Central memory CD8-positive, alpha-beta T cell (primary cell): ENCODE results near the gene SPATA13.
A peak's percentile ranks its signal among the peaks of the same experiment; 100 is the strongest.
"Not testable (repeated sequence)": the region's sequence is repeated elsewhere in the genome, so short reads cannot be mapped to it uniquely, and the experiment has no call there.

Source experiments
- ATAC-seq: fragments of 150-1000 bp; cut with Tn5 transposase; replicated peaks from 2 replicates; pipeline ENCODE4 v1.10.0; 2022; ENCODE audit warnings: mild to moderate bottlenecking, moderate FRiP score, moderate number of reproducible peaks; ENCODE audit not compliant: poor library complexity, severe bottlenecking; ENCODE audit errors: extremely low read depth
- DNase-seq, 2 donors: peaks; one replicate each; pipeline ENCODE4 v3.0.0; 2021; ENCODE audit warnings: low spot score in 2 of 2
- H3K27ac Mint-ChIP-seq: one replicate; pipeline ENCODE4 v1.8.0; 2022; ENCODE audit warnings: low read depth, mild to moderate bottlenecking, moderate library complexity, mixed read lengths
- H3K27me3 Mint-ChIP-seq: one replicate; pipeline ENCODE4 v1.8.0; 2022; ENCODE audit warnings: mixed read lengths
- H3K36me3 Mint-ChIP-seq: one replicate; pipeline ENCODE4 v1.8.0; 2022; ENCODE audit warnings: mild to moderate bottlenecking, moderate library complexity, mixed read lengths; ENCODE audit not compliant: insufficient read depth
- H3K4me1 Mint-ChIP-seq: one replicate; pipeline ENCODE4 v1.8.0; 2022; ENCODE audit warnings: mixed read lengths
- H3K4me3 Mint-ChIP-seq: one replicate; pipeline ENCODE4 v1.8.0; 2022; ENCODE audit warnings: mild to moderate bottlenecking, moderate library complexity, mixed read lengths
- H3K9me3 Mint-ChIP-seq: one replicate; pipeline ENCODE4 v1.8.0; 2022; ENCODE audit warnings: mixed read lengths

Gene SPATA13

GRCh38 chr13:24194447-24194846 is 33.9 kb downstream of the SPATA13 start:
- Mint-ChIP-seq H3K36me3 (no peaks in the 10 kb centered on the region), H3K4me3 (no peak overlapping the region), H3K9me3 (no peaks in the 10 kb centered on the region), H3K27ac (no peak overlapping the region), H3K4me1 (no peaks in the 10 kb centered on the region), H3K27me3 (no peaks in the 10 kb centered on the region)
- ATAC-seq (no peak), DNase-seq (no peak)

GRCh38 chr13:24195626-24196025 is 35.1 kb downstream of the SPATA13 start:
- DNase-seq (no peak), ATAC-seq (no peak)
- no peaks in the 10 kb centered on the region for H3K27me3 Mint-ChIP-seq
- H3K9me3 Mint-ChIP-seq, result no peaks in the 10 kb centered on the region
- no peak overlapping the region for H3K4me3 Mint-ChIP-seq
- no peak overlapping the region for H3K27ac Mint-ChIP-seq
- no peaks in the 10 kb centered on the region for H3K36me3 Mint-ChIP-seq
- no peaks in the 10 kb centered on the region for H3K4me1 Mint-ChIP-seq

- Mint-ChIP-seq H3K27ac (no peak overlapping the region), H3K27me3 (no peaks in the 10 kb centered on the region), H3K9me3 (no peaks in the 10 kb centered on the region), H3K4me1 (no peaks in the 10 kb centered on the region), H3K36me3 (no peaks in the 10 kb centered on the region), H3K4me3 (no peak overlapping the region)
- ATAC-seq, result no peak
- no peak for DNase-seq
Observed at GRCh38 chr13:24196593-24197197, 36.2 kb downstream of the SPATA13 start.

GRCh38 chr13:24199016-24199415 is 38.5 kb downstream of the SPATA13 start:
- Mint-ChIP-seq H3K4me3 (no peak overlapping the region), H3K4me1 (peaks cover 9% of the 10 kb centered on the region), H3K27me3 (no peaks in the 10 kb centered on the region), H3K27ac (no peak overlapping the region), H3K9me3 (no peaks in the 10 kb centered on the region), H3K36me3 (peaks cover 2% of the 10 kb centered on the region)
- ATAC-seq (no peak), DNase-seq (no peak)

GRCh38 chr13:24202215-24202614 is 41.7 kb downstream of the SPATA13 start:
- Mint-ChIP-seq H3K27ac (no peak overlapping the region), H3K4me3 (no peak overlapping the region), H3K36me3 (peaks cover 2% of the 10 kb centered on the region), H3K4me1 (peaks cover 23% of the 10 kb centered on the region), H3K27me3 (no peaks in the 10 kb centered on the region), H3K9me3 (no peaks in the 10 kb centered on the region)
- ATAC-seq (no peak), DNase-seq (no peak)

- H3K27me3 Mint-ChIP-seq, result no peaks in the 10 kb centered on the region
- H3K27ac Mint-ChIP-seq, result peak overlapping the region; percentile 26
- DNase-seq, result no peak
- peaks cover 23% of the 10 kb centered on the region for H3K4me1 Mint-ChIP-seq
- peak overlapping the region; percentile 59 for H3K4me3 Mint-ChIP-seq
- H3K9me3 Mint-ChIP-seq, result no peaks in the 10 kb centered on the region
- peaks cover 2% of the 10 kb centered on the region for H3K36me3 Mint-ChIP-seq
- ATAC-seq, result no peak
Observed at GRCh38 chr13:24203273-24203672, 42.8 kb downstream of the SPATA13 start.

- no peaks in the 10 kb centered on the region for H3K9me3 Mint-ChIP-seq
- DNase-seq, result no peak
- H3K4me3 Mint-ChIP-seq, result peak overlapping the region; percentile 59
- H3K36me3 Mint-ChIP-seq, result peaks cover 2% of the 10 kb centered on the region
- H3K27ac Mint-ChIP-seq, result peak overlapping the region; percentile 26
- peak; percentile 88 for ATAC-seq
- no peaks in the 10 kb centered on the region for H3K27me3 Mint-ChIP-seq
- H3K4me1 Mint-ChIP-seq, result peaks cover 23% of the 10 kb centered on the region
Observed at GRCh38 chr13:24203811-24204210, 43.3 kb downstream of the SPATA13 start.

- H3K27me3 Mint-ChIP-seq, ATAC-seq, H3K36me3 Mint-ChIP-seq, H3K9me3 Mint-ChIP-seq, H3K27ac Mint-ChIP-seq, H3K4me3 Mint-ChIP-seq, DNase-seq: not testable (repeated sequence)
- H3K4me1 Mint-ChIP-seq, result peaks cover 23% of the 10 kb centered on the region
Observed at GRCh38 chr13:24205076-24205475, 44.6 kb downstream of the SPATA13 start.

GRCh38 chr13:24207841-24208667 is 47.5 kb downstream of the SPATA13 start:
- H3K9me3 Mint-ChIP-seq, result no peaks in the 10 kb centered on the region

GRCh38 chr13:24209138-24209537 is 48.6 kb downstream of the SPATA13 start:
- peaks cover 12% of the 10 kb centered on the region for H3K4me1 Mint-ChIP-seq
- H3K27ac Mint-ChIP-seq, result no peak overlapping the region
- ATAC-seq (no peak), DNase-seq (no peak)
- H3K36me3 Mint-ChIP-seq, result no peaks in the 10 kb centered on the region
- no peak overlapping the region for H3K4me3 Mint-ChIP-seq
- H3K27me3 Mint-ChIP-seq, result no peaks in the 10 kb centered on the region
- H3K9me3 Mint-ChIP-seq, result no peaks in the 10 kb centered on the region

More at GRCh38 chr13:24207841-24208667, 47.5 kb downstream of the SPATA13 start:
- no peak for DNase-seq
- no peak overlapping the region for H3K27ac Mint-ChIP-seq
- peaks cover 23% of the 10 kb centered on the region for H3K4me1 Mint-ChIP-seq
- no peak overlapping the region for H3K4me3 Mint-ChIP-seq
- ATAC-seq, result no peak
- H3K27me3 Mint-ChIP-seq, result no peaks in the 10 kb centered on the region
- H3K36me3 Mint-ChIP-seq, result peaks cover 2% of the 10 kb centered on the region

GRCh38 chr13:24212254-24212653 is 51.7 kb downstream of the SPATA13 start:
- no peak for DNase-seq
- H3K36me3 Mint-ChIP-seq, result peaks cover 1% of the 10 kb centered on the region
- H3K27ac Mint-ChIP-seq, result no peak overlapping the region
- H3K9me3 Mint-ChIP-seq, result no peaks in the 10 kb centered on the region
- no peak overlapping the region for H3K4me3 Mint-ChIP-seq
- no peak for ATAC-seq
- H3K27me3 Mint-ChIP-seq, result no peaks in the 10 kb centered on the region
- peaks cover 3% of the 10 kb centered on the region for H3K4me1 Mint-ChIP-seq

- peaks cover 1% of the 10 kb centered on the region for H3K36me3 Mint-ChIP-seq
- H3K27me3 Mint-ChIP-seq, result no peaks in the 10 kb centered on the region
- H3K27ac Mint-ChIP-seq, result no peak overlapping the region
- no peak for ATAC-seq
- H3K9me3 Mint-ChIP-seq, result no peaks in the 10 kb centered on the region
- no peak for DNase-seq
- no peak overlapping the region for H3K4me3 Mint-ChIP-seq
- H3K4me1 Mint-ChIP-seq, result peaks cover 7% of the 10 kb centered on the region
Observed at GRCh38 chr13:24212674-24213073, 52.2 kb downstream of the SPATA13 start.

- Mint-ChIP-seq H3K4me1 (peaks cover 12% of the 10 kb centered on the region), H3K27me3 (no peaks in the 10 kb centered on the region), H3K9me3 (no peaks in the 10 kb centered on the region), H3K36me3 (peaks cover 1% of the 10 kb centered on the region), H3K4me3 (no peak overlapping the region), H3K27ac (no peak overlapping the region)
- ATAC-seq (no peak), DNase-seq (no peak)
Observed at GRCh38 chr13:24213932-24214331, 53.4 kb downstream of the SPATA13 start.
